GM12874 (cell line): ENCODE results near the gene OTOS.

Source experiments
- CTCF ChIP-seq: IDR thresholded peaks from 2 replicates; pipeline ENCODE4 v1.5.1; 2011; ENCODE audit warnings: low read depth, mild to moderate bottlenecking, control low read depth, low read length, moderate library complexity; ENCODE audit not compliant: insufficient read depth

OTOS gene

GRCh38 chr2:240128608-240129145, 11.8 kb downstream of the OTOS start:
- no peak for TF ChIP-seq CTCF

GRCh38 chr2:240127911-240128607, 12.4 kb downstream of the OTOS start:
- no peak for TF ChIP-seq CTCF

- TF ChIP-seq CTCF, result no peak
These were observed 13.2 kb downstream of the OTOS start for GRCh38 chr2:240127191-240127750.

- TF ChIP-seq CTCF, result no peak
These were observed 13.7 kb downstream of the OTOS start for GRCh38 chr2:240126731-240127130.

GRCh38 chr2:240125742-240126141, 14.7 kb downstream of the OTOS start:
- no peak for TF ChIP-seq CTCF

- TF ChIP-seq CTCF, result no peak
These were observed 15.8 kb downstream of the OTOS start for GRCh38 chr2:240124651-240125030.

- TF ChIP-seq CTCF, result no peak
These were observed 16.4 kb downstream of the OTOS start for GRCh38 chr2:240123821-240124650.
